Posterior cingulate gyrus (tissue), 11 donors: ENCODE data around the gene ARHGAP15.

Experiments used
- DNase-seq, 10 donors: peaks; one replicate each; pipeline versions ENCODE4 v3.0.0 to v3.0.0-alpha.2; 2020 to 2021; ENCODE audit warnings: mixed read lengths in 3 of 10
- intact Hi-C: fragments of 100-400 bp; cut with DNase I; formaldehyde crosslinking; loops from one replicate; pipeline ENCODE4 v1.15.1; 2023

The ARHGAP15 gene

GRCh38 chr2:143776526-143777297 lies 647.5 kb downstream of the ARHGAP15 start:
- DNase-seq: no peak
- intact Hi-C loops: no loop called here

- intact Hi-C loops: no loop called here
Observed at GRCh38 chr2:143779021-143779420, 649.8 kb downstream of the ARHGAP15 start.

GRCh38 chr2:143786026-143786765 lies 657.0 kb downstream of the ARHGAP15 start:
- intact Hi-C loops: no loop called here
- no peak for DNase-seq

More at GRCh38 chr2:143779021-143779420, 649.8 kb downstream of the ARHGAP15 start:
- no peak for DNase-seq

DNA sequence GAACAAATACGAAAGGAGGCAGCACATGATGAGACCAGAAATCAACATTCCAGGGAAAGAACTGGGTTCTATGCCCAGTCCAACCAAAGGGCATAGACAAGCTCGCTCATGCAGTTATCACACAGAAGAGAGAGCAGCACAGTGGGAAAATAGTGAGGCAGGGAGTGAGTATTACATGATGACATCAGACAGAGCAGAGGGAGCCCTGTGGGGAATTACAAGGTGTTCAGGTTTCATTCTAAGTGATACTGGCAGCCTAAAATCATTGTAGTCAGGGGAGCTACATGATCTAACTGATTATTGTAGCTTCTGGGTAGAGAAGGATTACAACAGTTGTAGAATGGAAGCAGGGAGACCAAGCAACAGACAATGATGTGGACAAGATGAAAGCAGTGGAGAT lies 658.5 kb downstream of the ARHGAP15 start:
- intact Hi-C loops: no loop called here
- DNase-seq: no peak

DNA sequence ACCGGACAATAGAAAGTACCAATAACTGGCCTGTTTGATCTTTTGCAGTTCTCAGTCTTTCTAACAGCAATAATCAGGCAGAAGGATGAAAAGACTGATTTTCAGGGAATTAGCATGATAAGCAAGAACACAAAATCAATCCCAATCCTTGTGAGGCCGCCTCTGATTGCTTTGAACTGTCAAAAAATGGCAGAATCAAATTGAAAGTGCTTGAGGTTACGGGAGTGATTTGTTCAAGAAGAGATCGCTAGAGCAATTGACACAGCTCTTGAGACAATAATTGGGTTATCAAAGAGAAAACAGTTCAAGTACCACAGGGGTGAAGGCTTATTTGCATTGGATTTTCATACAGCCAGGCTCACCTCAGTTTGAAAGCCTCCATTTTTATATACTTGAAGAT lies 663.4 kb downstream of the ARHGAP15 start:
- intact Hi-C loops: no loop called here
- DNase-seq: no peak

DNA sequence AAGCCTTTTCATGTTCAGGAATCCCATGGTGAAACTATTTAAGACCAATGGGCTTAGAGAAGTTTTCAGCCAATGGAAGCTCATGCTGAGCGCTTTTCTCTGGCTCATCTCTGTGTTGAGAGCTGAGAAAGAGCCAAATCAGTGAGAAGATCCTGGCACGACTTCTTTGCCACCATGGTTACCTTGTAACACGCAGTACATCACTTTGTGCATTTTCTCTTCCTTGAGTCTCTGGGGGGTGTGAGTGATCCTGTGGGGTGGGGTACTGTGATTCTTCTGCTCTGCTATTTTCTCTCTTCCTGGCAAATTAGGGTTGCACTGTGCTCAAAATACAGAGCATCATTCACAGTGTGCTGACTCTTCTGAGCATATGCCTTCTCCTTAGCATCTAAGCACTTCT lies 664.2 kb downstream of the ARHGAP15 start:
- peak in 1 of 10 donors; percentile 8 for DNase-seq
- intact Hi-C loops: no loop called here

GRCh38 chr2:143796051-143796450 lies 666.8 kb downstream of the ARHGAP15 start:
- intact Hi-C loops: no loop called here
- no peak for DNase-seq

DNA sequence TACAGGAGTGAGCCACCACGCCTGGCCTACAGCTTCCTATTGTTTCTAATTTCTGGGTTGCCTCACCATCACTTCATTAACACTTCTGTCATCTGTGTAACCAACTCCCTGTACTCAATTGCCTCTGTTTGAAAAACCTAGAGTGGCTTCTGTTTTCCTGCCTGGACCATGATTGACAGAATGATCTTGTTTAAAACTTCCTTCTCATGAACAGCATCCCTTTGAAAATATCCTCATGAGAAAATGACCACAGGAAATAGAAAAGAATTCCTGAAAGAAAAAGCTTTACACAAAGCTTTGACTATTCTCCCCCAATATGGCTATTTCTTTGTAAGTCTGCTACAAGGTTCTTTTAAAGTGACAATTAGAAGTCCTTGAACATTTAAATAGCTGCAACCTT lies 672.3 kb downstream of the ARHGAP15 start:
- no peak for DNase-seq
- intact Hi-C loops: no loop called here

GRCh38 chr2:143802242-143802641 lies 673.0 kb downstream of the ARHGAP15 start:
- intact Hi-C loops: no loop called here
- no peak for DNase-seq

DNA sequence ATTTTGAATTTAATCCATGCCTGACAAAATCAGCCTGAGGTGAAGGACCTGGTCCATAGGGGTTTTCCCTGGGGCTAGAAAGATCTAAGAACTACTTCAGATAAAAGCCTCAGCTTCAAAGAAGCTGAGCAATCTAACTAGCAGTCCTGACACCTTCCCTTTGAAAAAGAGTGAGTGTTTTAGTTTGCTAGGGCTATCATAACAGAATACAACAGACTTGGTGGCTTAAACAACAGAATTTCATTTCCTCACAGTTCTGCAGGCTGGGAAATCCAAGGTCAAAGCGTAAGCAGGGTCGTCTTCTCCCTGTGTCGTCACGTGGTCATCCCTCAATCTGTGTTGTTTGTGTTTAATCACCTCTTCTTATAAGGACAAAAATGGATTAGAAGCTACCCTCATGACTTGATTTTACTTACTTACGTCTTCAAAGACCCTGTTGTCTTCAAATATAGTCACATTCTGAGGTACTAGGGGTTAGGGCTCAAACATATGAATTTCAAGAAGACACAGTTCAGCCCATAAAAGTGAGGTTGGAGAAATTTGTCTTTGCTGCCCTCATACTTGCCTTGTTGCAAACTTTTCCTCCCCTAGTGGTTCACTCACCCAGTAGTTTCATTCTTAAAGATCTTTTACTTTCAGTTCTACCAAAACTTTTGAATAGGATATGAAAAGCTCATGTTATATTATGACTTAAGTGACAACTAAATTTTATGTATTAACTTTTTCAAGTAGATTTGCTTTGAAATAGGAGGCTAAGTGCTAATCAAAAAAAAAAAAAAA lies 673.8 kb downstream of the ARHGAP15 start:
- no peak for DNase-seq
- intact Hi-C loops: no loop called here

DNA sequence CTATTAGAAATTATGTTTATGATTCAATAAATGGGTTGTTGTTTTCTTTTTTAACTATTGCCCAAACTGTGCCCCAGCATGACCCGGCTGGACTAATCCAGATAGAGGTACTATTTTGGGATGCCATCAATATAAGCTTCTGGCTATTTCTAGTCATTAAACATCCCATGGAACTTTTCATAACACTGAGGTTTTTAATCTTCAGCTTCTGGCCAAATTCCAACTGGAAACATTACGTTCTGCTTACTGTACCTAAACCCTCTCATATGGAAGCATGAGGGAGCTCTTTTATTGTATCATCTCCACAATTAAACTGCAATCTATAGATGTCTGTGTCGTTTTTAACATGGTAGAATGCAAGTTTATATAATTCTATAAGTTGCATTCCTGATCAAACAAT lies 674.7 kb downstream of the ARHGAP15 start:
- intact Hi-C loops: no loop called here
- no peak for DNase-seq

DNA sequence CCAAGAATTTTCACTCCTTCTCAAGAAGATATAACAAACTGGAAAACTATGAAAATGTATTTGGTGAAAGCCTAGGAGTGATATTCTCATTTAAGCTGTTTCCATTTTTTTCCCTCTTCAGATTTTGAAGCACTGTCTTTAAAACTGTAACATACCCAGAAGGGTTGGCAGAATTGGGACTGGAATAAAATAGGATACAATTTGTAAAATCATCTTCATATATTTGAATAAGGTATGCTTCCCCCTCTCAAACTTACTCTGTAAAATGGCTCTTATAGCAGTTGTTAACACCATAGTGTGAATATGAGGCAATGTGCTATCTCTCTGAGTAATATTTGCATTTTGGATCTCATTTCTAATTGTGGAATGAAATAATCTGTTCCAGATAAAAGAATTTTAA lies 676.4 kb downstream of the ARHGAP15 start:
- intact Hi-C loops: no loop called here
- no peak for DNase-seq

- DNase-seq: no peak
- intact Hi-C loops: no loop called here
Observed at GRCh38 chr2:143807192-143807591, 678.0 kb downstream of the ARHGAP15 start.

GRCh38 chr2:143807671-143808070 lies 678.5 kb downstream of the ARHGAP15 start:
- DNase-seq: no peak
- intact Hi-C loops: no loop called here

DNA sequence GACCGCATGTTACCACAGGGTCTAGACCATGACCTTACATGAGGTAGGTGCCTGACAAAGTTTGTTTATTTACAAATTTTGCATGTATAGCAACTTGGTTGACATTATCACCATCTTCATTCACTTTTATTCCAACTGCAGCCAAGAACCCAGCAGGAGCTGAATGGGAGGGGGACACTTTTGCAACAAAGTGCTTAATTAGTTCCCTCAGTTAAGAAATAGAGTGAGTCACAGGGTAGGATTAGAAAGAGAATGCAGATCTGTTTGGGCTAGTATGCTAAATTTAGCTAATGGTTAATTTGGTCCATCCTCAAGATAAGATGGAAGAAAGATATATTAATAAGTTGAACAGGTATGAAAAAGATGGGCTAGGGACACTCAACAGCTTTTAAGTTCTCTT lies 678.9 kb downstream of the ARHGAP15 start:
- no peak for DNase-seq
- intact Hi-C loops: no loop called here

DNA sequence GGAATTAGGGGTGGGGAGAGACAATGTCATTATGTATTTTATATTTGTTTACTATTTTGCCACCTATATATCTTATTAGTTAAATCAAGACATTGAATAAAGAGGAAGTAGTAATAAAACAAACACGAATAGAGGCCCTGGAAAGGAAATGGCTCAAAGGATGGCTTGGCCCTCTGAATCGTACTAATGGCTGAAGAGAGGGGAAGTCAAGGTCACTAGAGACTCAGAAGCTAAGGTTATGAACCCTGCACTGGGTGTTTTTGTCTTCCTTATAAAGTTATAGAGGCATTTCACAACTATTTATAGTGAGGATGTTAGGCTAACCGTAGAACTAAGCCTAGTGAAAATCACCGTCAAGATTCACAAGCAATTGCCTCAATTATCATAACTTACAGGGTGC lies 685.9 kb downstream of the ARHGAP15 start:
- intact Hi-C loops: no loop called here
- DNase-seq: no peak

GRCh38 chr2:143816916-143817315 lies 687.7 kb downstream of the ARHGAP15 start:
- no peak for DNase-seq

More at GRCh38 chr2:143816916-143817315, 687.7 kb downstream of the ARHGAP15 start:
- intact Hi-C loops: no loop called here
